SK-N-SH (cell line): ENCODE measurements around the gene CXorf49B.
"Not testable (repeated sequence)": the region's sequence is repeated elsewhere in the genome, so short reads cannot be mapped to it uniquely, and the experiment has no call there.

ENCODE experiments used
- CTCF ChIP-seq: fragments of 200-600 bp; sonication (generic); IDR thresholded peaks from 2 replicates; pipeline ENCODE4 v1.6.1; 2017; ENCODE audit warnings: antibody characterized with exemption, mild to moderate bottlenecking, moderate library complexity
- EP300 ChIP-seq, 2 experiments: IDR thresholded peaks; 2 replicates each; pipeline versions ENCODE4 v1.4.0 to v1.6.1; 2012; ENCODE audit warnings: borderline replicate concordance in 1 of 2, low read depth in 1 of 2, low read length in 1 of 2
- FOSL2 ChIP-seq: IDR thresholded peaks from 2 replicates; pipeline ENCODE4 v1.4.0; 2012; ENCODE audit warnings: low read depth, mild to moderate bottlenecking, moderate library complexity, borderline replicate concordance
- FOXM1 ChIP-seq: IDR thresholded peaks from 2 replicates; pipeline ENCODE4 v1.4.0; 2012; ENCODE audit warnings: low read depth, mild to moderate bottlenecking
- GATA2 ChIP-seq: sonication (generic); formaldehyde crosslinking; IDR thresholded peaks from 2 replicates; pipeline ENCODE4 v1.5.0; 2020; ENCODE audit warnings: mild to moderate bottlenecking, missing genetic modification reagents
- JUND ChIP-seq: IDR thresholded peaks from 2 replicates; pipeline ENCODE4 v1.4.0; 2012
- NRF1 ChIP-seq: IDR thresholded peaks from 2 replicates; pipeline ENCODE4 v1.6.1; 2012; ENCODE audit warnings: low read depth, mild to moderate bottlenecking, low read length
- POLR2AphosphoS5 ChIP-seq: IDR thresholded peaks from 2 replicates; pipeline ENCODE4 v1.6.1; 2012; ENCODE audit warnings: low read depth, low read length
- REST ChIP-seq: IDR thresholded peaks from 2 replicates; pipeline ENCODE4 v1.6.1; 2012; ENCODE audit warnings: mild to moderate bottlenecking, low read depth, low read length, moderate library complexity
- RFX5 ChIP-seq: IDR thresholded peaks from 2 replicates; pipeline ENCODE4 v1.6.1; 2012; ENCODE audit warnings: mild to moderate bottlenecking, improper control_type of control experiment, low read length
- TAF1 ChIP-seq: IDR thresholded peaks from 2 replicates; pipeline ENCODE4 v1.6.1; 2012; ENCODE audit warnings: low read depth, mild to moderate bottlenecking, low read length, moderate library complexity, borderline replicate concordance
- YY1 ChIP-seq: IDR thresholded peaks from 2 replicates; pipeline ENCODE4 v1.4.0; 2012; ENCODE audit warnings: low read depth, mild to moderate bottlenecking
- TF ChIP-seq, protein P1 (sequence below): IDR thresholded peaks from 2 replicates; pipeline ENCODE4 v1.4.0; 2012; ENCODE audit warnings: low read depth
- TF ChIP-seq, protein P2 (sequence below): IDR thresholded peaks from 2 replicates; pipeline ENCODE4 v1.4.0; 2012; ENCODE audit warnings: low read depth, borderline replicate concordance

GRCh38 chrX:71720289-71720886 is 42.8 kb upstream of the CXorf49B start:
- TF ChIP-seq JUND; RFX5; GATA2; FOXM1; CTCF; EP300 (IDR thresholded peaks at IDR 0.05; ENCODE audit: borderline replicate concordance in 1 of 2, low read depth in 1 of 2, low read length in 1 of 2); NRF1; TAF1; FOSL2; POLR2AphosphoS5; YY1; REST: not testable (repeated sequence)
- TF ChIP-seq, protein P1, sequence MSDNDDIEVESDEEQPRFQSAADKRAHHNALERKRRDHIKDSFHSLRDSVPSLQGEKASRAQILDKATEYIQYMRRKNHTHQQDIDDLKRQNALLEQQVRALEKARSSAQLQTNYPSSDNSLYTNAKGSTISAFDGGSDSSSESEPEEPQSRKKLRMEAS, result not testable (repeated sequence)
- TF ChIP-seq, protein P2, sequence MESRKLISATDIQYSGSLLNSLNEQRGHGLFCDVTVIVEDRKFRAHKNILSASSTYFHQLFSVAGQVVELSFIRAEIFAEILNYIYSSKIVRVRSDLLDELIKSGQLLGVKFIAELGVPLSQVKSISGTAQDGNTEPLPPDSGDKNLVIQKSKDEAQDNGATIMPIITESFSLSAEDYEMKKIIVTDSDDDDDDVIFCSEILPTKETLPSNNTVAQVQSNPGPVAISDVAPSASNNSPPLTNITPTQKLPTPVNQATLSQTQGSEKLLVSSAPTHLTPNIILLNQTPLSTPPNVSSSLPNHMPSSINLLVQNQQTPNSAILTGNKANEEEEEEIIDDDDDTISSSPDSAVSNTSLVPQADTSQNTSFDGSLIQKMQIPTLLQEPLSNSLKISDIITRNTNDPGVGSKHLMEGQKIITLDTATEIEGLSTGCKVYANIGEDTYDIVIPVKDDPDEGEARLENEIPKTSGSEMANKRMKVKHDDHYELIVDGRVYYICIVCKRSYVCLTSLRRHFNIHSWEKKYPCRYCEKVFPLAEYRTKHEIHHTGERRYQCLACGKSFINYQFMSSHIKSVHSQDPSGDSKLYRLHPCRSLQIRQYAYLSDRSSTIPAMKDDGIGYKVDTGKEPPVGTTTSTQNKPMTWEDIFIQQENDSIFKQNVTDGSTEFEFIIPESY, result not testable (repeated sequence)
